Breast epithelium (tissue), 3 donors: ENCODE results near the gene RNF4.

Experiments used
- POLR2A ChIP-seq: fragments of 450-650 bp; IDR thresholded peaks from one replicate; pipeline ENCODE4 v1.6.1; 2016; ENCODE audit warnings: antibody characterized with exemption, mild to moderate bottlenecking, moderate library complexity
- POLR2AphosphoS5 ChIP-seq, 3 donors: sonication (generic); formaldehyde crosslinking; IDR thresholded peaks; one replicate each; pipeline ENCODE4 v1.6.1; 2017; ENCODE audit warnings: antibody characterized with exemption in 3 of 3
- TF ChIP-seq, protein P1 (sequence below), 3 donors: fragments of 450-650 bp; IDR thresholded peaks; one replicate each; pipeline ENCODE4 v1.5.1; 2016 to 2017; ENCODE audit warnings: antibody characterized with exemption in 3 of 3, mild to moderate bottlenecking in 3 of 3, moderate library complexity in 3 of 3

- TF ChIP-seq, protein P1, sequence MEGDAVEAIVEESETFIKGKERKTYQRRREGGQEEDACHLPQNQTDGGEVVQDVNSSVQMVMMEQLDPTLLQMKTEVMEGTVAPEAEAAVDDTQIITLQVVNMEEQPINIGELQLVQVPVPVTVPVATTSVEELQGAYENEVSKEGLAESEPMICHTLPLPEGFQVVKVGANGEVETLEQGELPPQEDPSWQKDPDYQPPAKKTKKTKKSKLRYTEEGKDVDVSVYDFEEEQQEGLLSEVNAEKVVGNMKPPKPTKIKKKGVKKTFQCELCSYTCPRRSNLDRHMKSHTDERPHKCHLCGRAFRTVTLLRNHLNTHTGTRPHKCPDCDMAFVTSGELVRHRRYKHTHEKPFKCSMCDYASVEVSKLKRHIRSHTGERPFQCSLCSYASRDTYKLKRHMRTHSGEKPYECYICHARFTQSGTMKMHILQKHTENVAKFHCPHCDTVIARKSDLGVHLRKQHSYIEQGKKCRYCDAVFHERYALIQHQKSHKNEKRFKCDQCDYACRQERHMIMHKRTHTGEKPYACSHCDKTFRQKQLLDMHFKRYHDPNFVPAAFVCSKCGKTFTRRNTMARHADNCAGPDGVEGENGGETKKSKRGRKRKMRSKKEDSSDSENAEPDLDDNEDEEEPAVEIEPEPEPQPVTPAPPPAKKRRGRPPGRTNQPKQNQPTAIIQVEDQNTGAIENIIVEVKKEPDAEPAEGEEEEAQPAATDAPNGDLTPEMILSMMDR (IDR thresholded peaks at IDR 0.05): no peak
- no peak for TF ChIP-seq POLR2A
- TF ChIP-seq POLR2AphosphoS5 (IDR thresholded peaks at IDR 0.05): no peak
Measured at GRCh38 chr4:2458546-2459491, 10.1 kb upstream of the RNF4 start.
